Esophagus muscularis mucosa (tissue), 4 donors: ENCODE results near the gene PLAC1.

Experiments used
- CTCF ChIP-seq, 3 experiments: fragments of 200-600 bp in 2 of 3; fragments of 450-650 bp in 1 of 3; sonication (generic) in 2 of 3; IDR thresholded peaks; one replicate each; pipeline ENCODE4 v1.5.1; 2017 to 2019; ENCODE audit warnings: antibody characterized with exemption in 3 of 3, mild to moderate bottlenecking in 2 of 3, moderate library complexity in 1 of 3
- EP300 ChIP-seq: sonication (generic); formaldehyde crosslinking; IDR thresholded peaks from one replicate; pipeline ENCODE4 v1.6.1; 2017; ENCODE audit warnings: antibody characterized with exemption
- POLR2A ChIP-seq: fragments of 450-650 bp; IDR thresholded peaks from one replicate; pipeline ENCODE4 v1.6.1; 2017; ENCODE audit warnings: antibody characterized with exemption, moderate library complexity, mild to moderate bottlenecking, low read depth
- POLR2AphosphoS5 ChIP-seq, 2 donors: sonication (generic); formaldehyde crosslinking; IDR thresholded peaks; one replicate each; pipeline ENCODE4 v1.6.1; 2017; ENCODE audit warnings: antibody characterized with exemption in 2 of 2

- TF ChIP-seq EP300 (no peak), POLR2AphosphoS5 (IDR thresholded peaks at IDR 0.05) (no peak), CTCF (IDR thresholded peaks at IDR 0.05) (no peak), POLR2A (no peak)
Observed at GRCh38 chrX:134677332-134677731, 19.1 kb upstream of the PLAC1 start.
